K562 (cell line): ENCODE measurements around the gene CTBS. TPM values are rescaled to one million over a fixed set of nuclear protein-coding genes. Genes with fewer than 3 reads are reported as not detected.
A peak's percentile ranks its signal among the peaks of the same experiment; 100 is the strongest.

Source experiments
- ARID2 ChIP-seq: fragments of 450-650 bp; IDR thresholded peaks from 2 replicates; pipeline ENCODE4 v1.6.1; 2017; ENCODE audit warnings: antibody characterized with exemption, mild to moderate bottlenecking
- SMAD2 ChIP-seq: fragments of 150-350 bp; IDR thresholded peaks from 2 replicates; pipeline ENCODE4 v1.6.1; 2014; ENCODE audit warnings: low read depth, mild to moderate bottlenecking, low read length
- polyA plus RNA-seq, 8 experiments: library from polyadenylated mRNA; depleted of rRNA in 4 of 8; stranded (reverse) in 5 of 8; unstranded in 3 of 8; fragments of >200 nt; fragmentation: Nextera tagmentation in 2 of 8; fragmentation: Illumina TruSeq in 1 of 8; extraction: Ambion mirVana in 2 of 8; extraction: Trizol in 1 of 8; gene quantifications; 2 replicates each; pipeline versions ENCODE4 v1.2.1 to v1.2.3, GENCODE V29; 2011 to 2014; ENCODE audit warnings: inconsistent platforms in 1 of 8, missing spikeins in 1 of 8
- total RNA-seq, 7 experiments: library from RNA; depleted of rRNA in 6 of 7; stranded (reverse); fragments of >200 nt in 6 of 7; fragmentation: Illumina TruSeq in 2 of 7; extraction: Trizol in 2 of 7; gene quantifications; 2 replicates each; pipeline versions ENCODE4 v1.2.1 to v1.2.3, GENCODE V29; 2011 to 2021; ENCODE audit warnings: low replicate concordance in 1 of 7
- TF ChIP-seq, protein P1 (sequence below), 2 experiments: fragments of 450-650 bp in 1 of 2; sonication (generic) in 1 of 2; formaldehyde crosslinking in 1 of 2; IDR thresholded peaks; 2 replicates each; pipeline versions ENCODE4 v1.7.1 to v1.9.0; 2016 to 2022; ENCODE audit warnings: inconsistent platforms in 1 of 2, mild to moderate bottlenecking in 1 of 2, missing genetic modification reagents in 1 of 2

Gene CTBS
- total and polyA plus RNA-seq, 9 of the 15 experiments (the other 6 are each of a cell fraction or from before 2014, with no cell fraction given), result 3.0 to 19.8 (median 9.9) TPM

DNA sequence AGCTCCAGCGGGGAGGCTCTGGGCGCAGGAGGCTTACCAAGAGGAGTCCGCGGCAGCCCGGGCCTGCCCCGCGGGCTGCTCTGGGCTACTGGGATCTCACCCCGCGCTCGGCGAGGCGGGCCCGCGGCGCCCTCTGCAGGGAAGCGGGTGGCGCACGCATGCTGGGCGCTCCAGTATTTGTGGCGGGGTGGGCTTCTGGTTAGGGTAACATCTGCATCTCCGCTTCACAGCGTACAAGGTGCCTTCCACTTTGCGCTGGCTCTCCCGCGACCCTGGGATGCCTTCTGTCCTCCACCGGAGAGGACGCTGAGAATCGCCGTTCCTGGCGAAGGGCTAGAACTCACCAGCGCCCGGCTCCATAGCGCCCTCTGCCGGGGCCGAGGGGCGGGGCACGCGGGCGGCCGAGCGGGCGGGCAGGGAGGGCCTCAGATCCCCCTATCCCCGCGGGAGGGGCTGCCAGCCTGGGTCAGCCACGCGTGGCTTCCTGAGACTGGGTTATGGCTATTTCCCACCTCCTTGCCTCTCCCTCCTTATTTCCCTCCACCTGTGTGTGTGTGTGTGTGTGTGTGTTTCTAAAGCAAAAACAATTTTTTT, 46.6 kb upstream of the CTBS start (continued):
- TF ChIP-seq, protein P1, sequence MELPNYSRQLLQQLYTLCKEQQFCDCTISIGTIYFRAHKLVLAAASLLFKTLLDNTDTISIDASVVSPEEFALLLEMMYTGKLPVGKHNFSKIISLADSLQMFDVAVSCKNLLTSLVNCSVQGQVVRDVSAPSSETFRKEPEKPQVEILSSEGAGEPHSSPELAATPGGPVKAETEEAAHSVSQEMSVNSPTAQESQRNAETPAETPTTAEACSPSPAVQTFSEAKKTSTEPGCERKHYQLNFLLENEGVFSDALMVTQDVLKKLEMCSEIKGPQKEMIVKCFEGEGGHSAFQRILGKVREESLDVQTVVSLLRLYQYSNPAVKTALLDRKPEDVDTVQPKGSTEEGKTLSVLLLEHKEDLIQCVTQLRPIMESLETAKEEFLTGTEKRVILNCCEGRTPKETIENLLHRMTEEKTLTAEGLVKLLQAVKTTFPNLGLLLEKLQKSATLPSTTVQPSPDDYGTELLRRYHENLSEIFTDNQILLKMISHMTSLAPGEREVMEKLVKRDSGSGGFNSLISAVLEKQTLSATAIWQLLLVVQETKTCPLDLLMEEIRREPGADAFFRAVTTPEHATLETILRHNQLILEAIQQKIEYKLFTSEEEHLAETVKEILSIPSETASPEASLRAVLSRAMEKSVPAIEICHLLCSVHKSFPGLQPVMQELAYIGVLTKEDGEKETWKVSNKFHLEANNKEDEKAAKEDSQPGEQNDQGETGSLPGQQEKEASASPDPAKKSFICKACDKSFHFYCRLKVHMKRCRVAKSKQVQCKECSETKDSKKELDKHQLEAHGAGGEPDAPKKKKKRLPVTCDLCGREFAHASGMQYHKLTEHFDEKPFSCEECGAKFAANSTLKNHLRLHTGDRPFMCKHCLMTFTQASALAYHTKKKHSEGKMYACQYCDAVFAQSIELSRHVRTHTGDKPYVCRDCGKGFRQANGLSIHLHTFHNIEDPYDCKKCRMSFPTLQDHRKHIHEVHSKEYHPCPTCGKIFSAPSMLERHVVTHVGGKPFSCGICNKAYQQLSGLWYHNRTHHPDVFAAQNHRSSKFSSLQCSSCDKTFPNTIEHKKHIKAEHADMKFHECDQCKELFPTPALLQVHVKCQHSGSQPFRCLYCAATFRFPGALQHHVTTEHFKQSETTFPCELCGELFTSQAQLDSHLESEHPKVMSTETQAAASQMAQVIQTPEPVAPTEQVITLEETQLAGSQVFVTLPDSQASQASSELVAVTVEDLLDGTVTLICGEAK (IDR thresholded peaks at IDR 0.05), result no peak
- TF ChIP-seq, protein P1 (CRISPR knock-in tag; IDR thresholded peaks at IDR 0.05), result no peak
- TF ChIP-seq SMAD2 (no peak), ARID2 (peak; percentile 57; the same call in 1 of the 2 replicates)
